T47D (cell line): ENCODE measurements around the gene EIF4G3.

ENCODE experiments used
- DNase-seq, 2 experiments: peaks; one replicate each; pipeline versions ENCODE4 v3.0.0 to v3.0.0-alpha.2; 2011 to 2012; ENCODE audit warnings: low read depth in 1 of 2, low spot score in 1 of 2
- JUND ChIP-seq: IDR thresholded peaks from 2 replicates; pipeline ENCODE4 v1.6.1; 2012; ENCODE audit warnings: low read depth
- in situ Hi-C: cut with HindIII; loops from 2 replicates; pipeline ENCODE4 v1.10.0; 2016; ENCODE audit warnings: low sequenced_read_pairs, low pct_unique_long_range_greater_than_20kb

EIF4G3 gene

DNA sequence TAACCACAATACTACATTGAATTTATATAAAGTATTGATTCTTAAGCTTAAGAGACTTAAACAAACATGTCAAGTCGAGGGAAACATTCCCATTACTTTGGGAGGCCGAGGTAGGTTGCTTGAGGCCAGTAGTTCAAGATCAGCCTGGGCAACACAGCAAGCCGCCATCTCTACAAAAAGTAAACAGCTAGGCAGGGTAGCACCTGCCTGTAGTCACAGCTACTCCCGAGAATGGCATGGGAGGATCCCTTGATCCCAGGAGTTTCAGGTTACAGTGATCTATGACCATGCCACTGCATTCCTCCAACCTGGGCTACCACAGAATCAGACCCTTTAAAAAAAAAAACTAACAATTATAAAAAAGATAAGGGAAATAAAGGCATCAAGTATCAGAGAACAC is 50.4 kb downstream of the EIF4G3 start:
- in situ Hi-C loops: no loop called here
- DNase-seq: no peak
- no peak for TF ChIP-seq JUND

DNA sequence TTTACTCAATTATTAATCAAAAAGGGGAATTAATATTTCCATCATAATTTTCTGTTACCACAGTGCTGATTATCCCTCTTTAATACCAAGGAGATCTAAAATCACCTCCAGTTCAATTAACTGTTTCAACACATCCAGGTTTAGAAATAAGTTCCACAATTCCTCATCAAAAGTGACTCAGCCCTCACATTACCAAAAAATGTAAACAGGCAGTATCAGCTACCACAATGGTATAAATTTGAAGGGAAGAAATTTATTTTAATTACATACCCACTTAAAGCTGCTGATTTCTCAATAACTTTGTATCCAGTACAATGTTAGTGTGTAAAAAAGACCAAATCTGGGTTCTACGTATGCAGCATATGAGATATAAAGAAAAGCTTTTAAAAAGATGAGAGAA is 51.9 kb downstream of the EIF4G3 start:
- TF ChIP-seq JUND: no peak
- in situ Hi-C loops: no loop called here
- DNase-seq: no peak

DNA sequence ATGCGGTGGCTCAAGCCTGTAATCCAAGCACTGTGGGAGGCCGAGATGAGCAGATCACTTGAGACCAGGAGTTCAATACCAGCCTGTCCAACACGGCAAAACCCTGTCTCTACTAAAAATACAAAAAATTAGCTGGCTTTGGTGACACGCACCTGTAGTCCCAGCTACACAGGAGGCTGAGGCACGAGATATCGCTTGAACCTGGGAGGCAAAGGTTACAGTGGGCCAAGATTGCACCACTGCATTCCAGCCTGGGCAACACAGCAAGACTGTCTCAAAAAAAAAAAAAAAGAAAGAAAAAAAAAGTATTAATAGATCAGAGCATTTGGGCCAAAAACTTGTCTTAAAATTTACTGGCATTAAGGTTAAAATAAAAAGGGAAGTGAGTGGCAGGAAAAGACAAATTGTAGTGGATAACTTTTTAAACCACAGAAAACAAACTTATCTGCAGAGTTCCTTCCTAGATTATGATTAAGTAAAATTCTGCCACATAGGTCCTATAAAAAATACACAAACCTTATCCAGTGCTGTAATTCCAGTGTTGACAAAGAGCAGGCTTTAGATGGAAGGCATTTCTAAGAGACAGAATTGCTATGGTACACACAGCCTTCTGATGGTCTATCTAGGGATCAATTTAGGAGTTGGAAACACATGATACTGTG is 53.3 kb downstream of the EIF4G3 start:
- no peak for TF ChIP-seq JUND
- in situ Hi-C loops: no loop called here
- DNase-seq: no peak

DNA sequence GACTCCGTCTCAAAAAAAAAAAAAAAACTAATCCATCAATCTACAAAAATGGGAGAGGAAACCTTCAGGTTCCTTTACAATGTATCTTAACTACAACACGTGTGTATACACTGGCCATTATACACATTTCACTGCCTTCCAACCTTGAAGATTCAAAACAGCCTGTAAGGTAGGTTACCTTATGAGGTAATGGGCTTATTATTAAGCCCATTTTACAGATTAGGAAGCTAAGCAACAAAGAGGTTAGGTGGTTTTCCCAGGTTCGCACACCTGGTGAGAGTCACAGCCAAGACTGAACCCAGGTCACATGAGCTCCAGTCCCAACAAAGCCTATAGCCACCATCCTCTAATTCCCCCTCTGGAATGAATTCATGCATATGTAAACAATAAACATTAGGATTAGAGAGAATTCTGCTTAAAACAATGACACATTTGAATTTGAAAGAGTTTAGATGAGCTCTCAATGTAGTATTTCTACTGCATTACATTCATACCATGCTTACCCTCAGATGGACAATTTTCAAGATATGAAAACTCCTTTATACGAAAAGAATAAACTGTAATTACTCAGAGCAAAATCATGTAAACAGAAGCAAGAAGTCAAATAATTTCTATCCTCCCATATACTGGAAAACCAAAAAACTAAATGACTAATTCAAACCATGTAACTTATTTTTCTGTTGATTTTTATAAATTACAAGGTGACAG is 54.8 kb downstream of the EIF4G3 start:
- DNase-seq: no peak
- TF ChIP-seq JUND: no peak
- in situ Hi-C loops: no loop called here

DNA sequence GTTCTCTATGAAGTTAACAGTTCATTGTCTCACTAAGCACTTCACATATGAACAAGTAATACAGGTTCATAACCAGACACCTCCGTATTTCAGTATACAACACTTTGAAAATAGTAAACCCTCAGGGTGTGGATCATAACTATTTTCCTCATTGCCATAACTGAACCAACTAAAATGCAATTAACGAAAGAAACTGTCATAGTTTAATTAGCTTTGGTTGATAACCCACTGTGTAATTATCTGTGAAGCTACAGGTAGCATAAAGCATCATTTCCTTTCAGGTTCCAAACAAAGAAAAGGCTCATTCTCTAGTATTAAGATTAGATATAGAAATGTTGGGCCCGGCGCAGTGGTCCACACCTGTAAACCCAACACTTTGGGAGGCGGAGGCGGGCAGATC is 58.5 kb downstream of the EIF4G3 start:
- TF ChIP-seq JUND: no peak
- in situ Hi-C loops: no loop called here
- DNase-seq: no peak

DNA sequence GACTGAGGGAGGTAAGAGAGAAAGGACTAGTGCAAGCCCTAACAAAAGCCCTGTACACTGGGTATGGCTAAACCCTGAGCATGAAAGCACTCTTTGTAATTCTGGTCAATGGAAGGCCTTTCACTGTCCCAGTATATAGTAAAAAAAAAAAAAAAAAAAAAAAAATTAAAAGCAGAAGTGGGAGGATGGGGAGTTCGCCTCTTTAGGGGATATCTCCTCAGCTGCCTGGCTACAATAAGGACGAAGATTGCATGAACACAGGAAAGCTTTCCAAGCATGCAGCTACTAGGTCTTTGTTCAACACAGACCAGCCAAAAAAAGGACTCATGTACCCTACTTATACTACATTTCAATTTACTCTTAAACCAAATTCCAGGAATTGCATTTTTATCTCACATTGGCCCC is 59.1 kb downstream of the EIF4G3 start:
- DNase-seq: no peak
- in situ Hi-C loops: no loop called here
- TF ChIP-seq JUND: no peak

DNA sequence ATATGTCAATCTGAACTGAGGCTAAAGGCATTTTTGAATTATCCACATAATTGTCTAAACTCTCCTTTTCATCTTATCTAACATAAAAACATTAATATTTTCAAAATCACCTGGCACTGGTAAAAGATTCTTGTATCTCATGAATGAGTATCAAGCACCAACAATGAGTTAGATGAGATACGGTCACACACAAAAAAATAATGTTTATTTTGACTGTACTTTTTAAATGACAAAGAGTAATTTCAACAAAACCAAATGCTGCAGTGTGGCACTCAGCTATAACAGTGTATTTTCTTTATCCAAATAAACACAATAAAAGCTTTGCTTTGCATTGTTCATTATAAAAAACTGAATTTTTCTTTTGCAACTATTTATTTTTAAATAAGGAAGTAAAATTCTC is 59.5 kb downstream of the EIF4G3 start:
- no peak for TF ChIP-seq JUND
- in situ Hi-C loops: no loop called here
- DNase-seq: no peak

DNA sequence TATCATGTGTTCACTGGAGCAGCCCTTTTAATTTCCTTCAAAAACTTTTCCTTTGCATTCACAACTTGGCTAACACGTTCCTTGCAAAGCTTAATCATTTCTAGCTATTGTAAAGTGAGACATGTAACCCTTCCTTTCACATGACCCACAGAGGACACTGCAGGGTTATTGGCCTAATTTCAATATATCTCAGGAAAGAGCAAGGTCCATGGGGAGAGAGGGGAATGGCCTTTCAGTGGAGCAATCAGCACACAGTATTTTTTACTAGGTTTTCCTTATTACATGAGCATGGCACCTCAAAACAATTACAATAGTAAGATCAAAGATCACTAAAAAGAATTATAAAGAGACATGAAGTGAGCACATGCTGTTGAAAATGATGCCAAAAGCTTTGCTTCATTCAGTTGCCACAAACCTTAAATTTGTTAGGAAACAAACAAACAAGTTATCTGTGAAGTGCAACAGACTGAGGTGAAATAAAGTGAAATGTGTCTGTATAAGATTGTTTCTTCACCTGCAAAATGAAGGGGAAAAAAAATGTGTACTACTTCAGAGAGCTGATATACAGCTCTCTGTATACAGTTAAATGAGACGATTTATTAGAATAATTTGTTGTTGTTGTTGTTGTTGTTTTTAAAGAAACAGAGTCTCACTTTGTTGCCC is 61.5 kb downstream of the EIF4G3 start:
- in situ Hi-C loops: no loop called here
- no peak for DNase-seq
- no peak for TF ChIP-seq JUND

DNA sequence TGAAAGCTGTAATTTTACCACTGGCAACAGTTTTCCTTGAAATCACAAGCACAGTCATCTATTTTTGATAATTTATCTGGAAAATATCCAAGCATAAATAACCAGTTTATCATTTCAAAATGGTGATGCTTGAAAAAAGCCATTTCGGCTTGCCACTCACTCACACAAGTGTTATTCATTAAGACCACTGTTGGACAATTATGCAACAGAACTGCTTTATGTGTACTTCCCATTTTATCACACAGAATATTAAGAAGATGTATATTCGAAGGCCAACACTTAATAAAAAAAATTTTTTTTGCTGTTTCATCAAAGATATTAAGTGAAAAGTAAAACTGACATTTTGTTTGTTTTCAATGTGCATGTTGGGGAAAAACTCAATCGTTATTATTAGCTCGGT is 62.3 kb downstream of the EIF4G3 start:
- no peak for TF ChIP-seq JUND
- DNase-seq: no peak

DNA sequence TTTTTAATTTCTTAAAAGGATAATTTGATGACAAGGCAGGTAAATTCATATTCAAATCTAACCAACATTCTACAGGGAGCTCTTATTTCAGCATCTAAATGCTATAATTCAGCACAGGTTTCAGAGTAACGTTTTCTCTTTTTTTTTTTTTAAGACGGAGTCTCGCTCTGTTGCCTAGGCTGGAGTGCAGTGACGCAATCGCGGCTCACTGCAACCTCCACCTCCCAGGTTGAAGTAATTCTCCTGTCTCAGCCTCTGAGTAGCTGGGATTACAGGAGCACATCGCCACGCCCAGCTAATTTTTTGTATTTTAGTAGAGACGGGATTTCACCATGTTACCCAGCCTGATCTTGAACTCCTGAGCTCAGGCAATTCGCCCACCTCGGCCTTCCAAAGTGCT is 66.5 kb downstream of the EIF4G3 start:
- DNase-seq: no peak
- no peak for TF ChIP-seq JUND
- in situ Hi-C loops: no loop called here

More for the DNA sequence above, 62.3 kb downstream of the EIF4G3 start:
- in situ Hi-C loops: no loop called here

DNA sequence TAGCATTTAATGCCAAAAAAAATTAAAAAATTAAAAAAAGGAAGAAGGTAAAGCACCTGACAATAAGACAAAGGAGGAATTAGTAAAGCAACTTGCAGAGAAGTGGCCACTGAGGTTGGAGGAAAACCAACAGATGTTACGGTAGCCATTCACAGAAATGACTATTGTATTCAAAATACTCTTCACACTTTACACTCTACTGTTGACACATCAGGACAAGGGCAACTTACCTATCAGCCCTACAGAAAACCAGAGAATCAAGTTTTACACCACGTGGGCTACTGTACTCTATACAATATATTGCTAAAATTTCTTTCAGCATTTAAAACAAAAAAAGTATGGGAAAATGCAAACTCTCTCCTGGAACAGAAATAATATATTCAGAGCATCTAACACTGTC is 70.0 kb downstream of the EIF4G3 start:
- in situ Hi-C loops: no loop called here
- TF ChIP-seq JUND: no peak
- DNase-seq: no peak

DNA sequence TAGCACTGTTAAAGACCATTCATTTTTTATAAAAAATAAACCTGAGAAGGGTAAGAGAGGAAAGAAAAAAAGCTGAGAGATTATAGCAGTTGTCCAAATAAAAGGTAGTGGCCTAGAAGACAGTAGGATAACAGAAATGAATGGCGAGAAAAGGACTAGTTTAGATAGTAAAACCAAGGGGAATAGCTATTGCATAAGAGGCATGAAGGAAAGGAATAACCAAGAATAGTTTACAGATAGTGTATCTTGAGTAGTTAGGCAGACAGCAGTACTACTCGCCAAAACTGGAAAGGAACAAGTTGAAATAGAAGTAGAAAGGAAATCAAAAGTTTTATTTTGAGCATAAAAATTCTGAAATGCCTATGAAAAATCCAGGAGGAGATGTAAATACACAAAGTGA is 70.5 kb downstream of the EIF4G3 start:
- TF ChIP-seq JUND: no peak
- DNase-seq: no peak
- in situ Hi-C loops: no loop called here

DNA sequence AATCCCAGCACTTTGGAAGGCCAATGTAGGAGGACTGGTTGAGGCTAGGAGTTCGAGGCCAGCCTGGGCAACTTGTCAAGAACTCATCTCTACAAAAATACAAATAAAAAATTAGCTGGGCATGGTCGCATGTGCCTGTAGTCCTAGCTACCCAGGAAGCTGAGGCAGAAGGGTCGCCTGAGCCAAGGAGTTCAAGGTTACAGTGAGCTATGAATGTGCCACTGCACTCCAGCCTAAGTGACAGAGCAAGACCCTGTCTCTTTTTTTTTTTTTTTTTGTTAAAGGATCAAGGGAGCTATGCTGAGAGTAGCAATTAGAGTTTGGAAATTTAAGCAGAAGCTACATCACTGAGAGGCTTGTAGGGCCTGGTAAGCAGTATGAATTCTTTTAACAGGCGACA is 70.9 kb downstream of the EIF4G3 start:
- in situ Hi-C loops: no loop called here
- DNase-seq: no peak
- no peak for TF ChIP-seq JUND
